CD4-positive, alpha-beta T cell treated with Interleukin-15 for 4 hours (primary cell): Measurements from ENCODE around the gene OR4C3.
"Not testable (repeated sequence)": the region's sequence is repeated elsewhere in the genome, so short reads cannot be mapped to it uniquely, and the experiment has no call there.

Source experiments
- DNase-seq: peaks from one replicate; pipeline ENCODE4 v3.0.0-alpha.2; 2020; ENCODE audit warnings: low spot score

The OR4C3 gene

GRCh38 chr11:48324620-48325019 is at the start of gene OR4C3:
Gene OR4C3 (plus strand): TSS chr11:48324920. CDS start chr11:48325022, 102 bp downstream.
- DNase-seq, result not testable (repeated sequence)

- no peak for DNase-seq
Measured at GRCh38 chr11:48305923-48306322, 18.8 kb upstream of the OR4C3 start, which contains the start of gene OR4S1. Gene OR4S1 (plus strand): TSS chr11:48306223. CDS start chr11:48306223, 0 bp downstream.

GRCh38 chr11:48307760-48308386 is 16.8 kb upstream of the OR4C3 start:
- DNase-seq, result peak; percentile 72

- DNase-seq, result not testable (repeated sequence)
Measured at GRCh38 chr11:48313590-48313989, 11.1 kb upstream of the OR4C3 start.

- DNase-seq, result not testable (repeated sequence)
Measured at GRCh38 chr11:48319813-48320212, 4.9 kb upstream of the OR4C3 start.

- DNase-seq, result peak; percentile 28
Measured at GRCh38 chr11:48341466-48341865, 16.7 kb downstream of the OR4C3 start.

GRCh38 chr11:48342505-48342904 is 17.8 kb downstream of the OR4C3 start:
- not testable (repeated sequence) for DNase-seq

GRCh38 chr11:48346286-48346685 is 21.6 kb downstream of the OR4C3 start:
- not testable (repeated sequence) for DNase-seq

GRCh38 chr11:48354013-48354412 is 29.3 kb downstream of the OR4C3 start:
- no peak for DNase-seq

- DNase-seq, result no peak
Measured at GRCh38 chr11:48354677-48355076, 30.0 kb downstream of the OR4C3 start.

GRCh38 chr11:48361289-48361688 is 36.6 kb downstream of the OR4C3 start:
- DNase-seq, result not testable (repeated sequence)

- DNase-seq, result no peak
Measured at GRCh38 chr11:48366365-48366764, 41.6 kb downstream of the OR4C3 start, which contains the start of gene OR4C5. Gene OR4C5 (minus strand): TSS chr11:48366465. CDS start chr11:48366465, 0 bp downstream.
